Fibroblast of lung (primary cell): ENCODE measurements around the gene MTRF1. TPM values are rescaled to one million over a fixed set of nuclear protein-coding genes. Genes with fewer than 3 reads are reported as not detected.

Experiments used
- DNase-seq, 2 donors: peaks; one replicate each; pipeline versions ENCODE4 v3.0.0 to v3.0.0-alpha.2; 2010; ENCODE audit warnings: low read depth in 2 of 2
- H2AFZ ChIP-seq: 2 replicates; pipeline ENCODE4 v1.5.1; 2012; ENCODE audit warnings: low read length, control low read depth, inconsistent platforms
- H3K27ac ChIP-seq: 2 replicates; pipeline ENCODE4 v1.5.1; 2011; ENCODE audit warnings: low read length, control low read depth; ENCODE audit not compliant: insufficient read depth
- H3K27me3 ChIP-seq: 2 replicates; pipeline ENCODE4 v1.5.1; 2011; ENCODE audit warnings: mild to moderate bottlenecking, low read length; ENCODE audit not compliant: control insufficient read depth, insufficient read depth
- H3K36me3 ChIP-seq: 2 replicates; pipeline ENCODE4 v1.5.1; 2011; ENCODE audit warnings: low read length; ENCODE audit not compliant: control insufficient read depth, insufficient read depth
- H3K4me1 ChIP-seq: 2 replicates; pipeline ENCODE4 v1.5.1; 2011; ENCODE audit warnings: low read length; ENCODE audit not compliant: control insufficient read depth, insufficient read depth; ENCODE audit errors: extremely low read depth
- H3K4me2 ChIP-seq: 2 replicates; pipeline ENCODE4 v1.5.1; 2011; ENCODE audit warnings: low read length, control low read depth; ENCODE audit not compliant: insufficient read depth; ENCODE audit errors: extremely low read depth
- H3K4me3 ChIP-seq, 4 experiments: fragments of 200-600 bp in 1 of 4; sonication (generic) in 1 of 4; replicated peaks in 1 of 4; 2 replicates each; pipeline ENCODE4 v1.5.1; 2011 to 2016; ENCODE audit warnings: low read length in 4 of 4, low read depth in 3 of 4, mild to moderate bottlenecking in 3 of 4, control low read depth in 2 of 4, inconsistent platforms in 1 of 4, mixed read lengths in 1 of 4; ENCODE audit not compliant: insufficient read depth in 1 of 4; ENCODE audit errors: control extremely low read depth in 1 of 4
- H3K79me2 ChIP-seq: 2 replicates; pipeline ENCODE4 v1.5.1; 2012; ENCODE audit warnings: mild to moderate bottlenecking, low read length, inconsistent platforms; ENCODE audit not compliant: control insufficient read depth, insufficient read depth
- H3K9ac ChIP-seq: 2 replicates; pipeline ENCODE4 v1.5.1; 2011; ENCODE audit warnings: mild to moderate bottlenecking, low read length, control low read depth; ENCODE audit not compliant: insufficient read depth
- H3K9me3 ChIP-seq: 2 replicates; pipeline ENCODE4 v1.5.1; 2012; ENCODE audit warnings: low read depth, low read length; ENCODE audit not compliant: control insufficient read depth, insufficient read depth
- H4K20me1 ChIP-seq: 2 replicates; pipeline ENCODE4 v1.5.1; 2011; ENCODE audit warnings: low read length; ENCODE audit not compliant: control insufficient read depth, insufficient read depth; ENCODE audit errors: extremely low read depth
- EZH2 ChIP-seq: IDR thresholded peaks from 2 replicates; pipeline ENCODE4 v1.5.1; 2012; ENCODE audit warnings: low read length, control low read depth, mild to moderate bottlenecking; ENCODE audit errors: missing control alignments
- polyA plus RNA-seq, 2 donors: library from polyadenylated mRNA; depleted of rRNA in 1 of 2; stranded (reverse) in 1 of 2; unstranded in 1 of 2; fragments of >200 nt; gene quantifications; 2 replicates each; pipeline ENCODE4 v1.2.1, GENCODE V29; 2011 to 2012; ENCODE audit warnings: missing spikeins in 1 of 2
- total RNA-seq: library from RNA; depleted of rRNA; stranded (reverse); fragments of >200 nt; gene quantifications from 2 replicates; pipeline ENCODE4 v1.2.1, GENCODE V29; 2014
- TF ChIP-seq, protein P1 (sequence below), 2 donors: IDR thresholded peaks in 1 of 2; conservative IDR thresholded peaks in 1 of 2; 1 replicate in 1 of 2; 2 replicates in 1 of 2; pipeline ENCODE4 v1.5.1; 2011 to 2012; ENCODE audit warnings: low read length in 2 of 2, control low read depth in 1 of 2, inconsistent platforms in 1 of 2, low read depth in 1 of 2, mild to moderate bottlenecking in 1 of 2

Gene MTRF1
- total and polyA plus RNA-seq, 2 donors (not counting 1 experiment from before 2014, with no cell fraction given): 11.6 to 13.4 TPM

DNA sequence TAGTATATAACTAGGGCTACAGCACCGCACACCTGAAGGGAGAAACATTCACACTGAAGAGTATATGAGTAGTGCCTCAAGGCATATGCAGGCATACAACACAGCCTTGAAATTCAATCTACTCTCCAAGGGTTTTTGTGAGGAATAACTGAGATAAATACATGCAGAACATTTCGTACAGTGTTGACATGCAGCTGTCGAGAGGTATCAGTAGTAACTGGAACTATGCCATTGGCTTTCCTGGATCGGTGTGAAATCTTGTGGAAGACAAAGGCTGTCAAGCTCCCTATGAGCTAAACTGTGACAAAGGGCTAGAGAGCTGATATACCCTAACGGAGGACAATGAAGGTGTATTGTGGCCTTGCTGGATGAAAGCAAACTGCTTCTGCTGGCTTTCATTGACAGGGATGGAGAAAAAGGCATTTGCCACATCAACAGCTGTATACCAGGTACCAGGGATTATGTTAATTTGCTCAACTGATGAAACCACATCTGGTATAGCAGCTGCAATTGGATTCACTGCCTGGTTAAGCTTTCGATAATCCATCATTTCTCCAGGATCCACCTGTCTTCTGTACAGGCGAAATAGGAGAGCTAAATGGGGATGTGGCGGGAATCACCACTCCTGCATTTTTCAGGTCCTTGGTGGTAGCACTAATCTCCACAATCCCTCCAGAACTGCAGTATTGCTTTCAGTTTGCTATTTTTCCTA, 16.3 kb downstream of the MTRF1 start:
- DNase-seq: no peak
- no peak overlapping the region for H3K4me2 ChIP-seq
- TF ChIP-seq, protein P1, sequence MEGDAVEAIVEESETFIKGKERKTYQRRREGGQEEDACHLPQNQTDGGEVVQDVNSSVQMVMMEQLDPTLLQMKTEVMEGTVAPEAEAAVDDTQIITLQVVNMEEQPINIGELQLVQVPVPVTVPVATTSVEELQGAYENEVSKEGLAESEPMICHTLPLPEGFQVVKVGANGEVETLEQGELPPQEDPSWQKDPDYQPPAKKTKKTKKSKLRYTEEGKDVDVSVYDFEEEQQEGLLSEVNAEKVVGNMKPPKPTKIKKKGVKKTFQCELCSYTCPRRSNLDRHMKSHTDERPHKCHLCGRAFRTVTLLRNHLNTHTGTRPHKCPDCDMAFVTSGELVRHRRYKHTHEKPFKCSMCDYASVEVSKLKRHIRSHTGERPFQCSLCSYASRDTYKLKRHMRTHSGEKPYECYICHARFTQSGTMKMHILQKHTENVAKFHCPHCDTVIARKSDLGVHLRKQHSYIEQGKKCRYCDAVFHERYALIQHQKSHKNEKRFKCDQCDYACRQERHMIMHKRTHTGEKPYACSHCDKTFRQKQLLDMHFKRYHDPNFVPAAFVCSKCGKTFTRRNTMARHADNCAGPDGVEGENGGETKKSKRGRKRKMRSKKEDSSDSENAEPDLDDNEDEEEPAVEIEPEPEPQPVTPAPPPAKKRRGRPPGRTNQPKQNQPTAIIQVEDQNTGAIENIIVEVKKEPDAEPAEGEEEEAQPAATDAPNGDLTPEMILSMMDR (conservative IDR thresholded peaks at IDR 0.05 in 1 of 2, IDR thresholded peaks at IDR 0.05 in 1 of 2; ENCODE audit: low read depth in 1 of 2, low read length in 2 of 2): no peak
- no peak for TF ChIP-seq EZH2
- no peaks in the 10 kb centered on the region for H3K79me2 ChIP-seq
- no peak overlapping the region for H3K27ac ChIP-seq
- H3K4me3 ChIP-seq: no peak overlapping the region
- no peaks in the 10 kb centered on the region for H3K9me3 ChIP-seq
- H3K4me1 ChIP-seq: no peaks in the 10 kb centered on the region
- no peak overlapping the region for H3K9ac ChIP-seq
- no peaks in the 10 kb centered on the region for H4K20me1 ChIP-seq
- no peak overlapping the region for H2AFZ ChIP-seq
- H3K36me3 ChIP-seq: peaks cover 3% of the 10 kb centered on the region
- no peaks in the 10 kb centered on the region for H3K27me3 ChIP-seq

DNA sequence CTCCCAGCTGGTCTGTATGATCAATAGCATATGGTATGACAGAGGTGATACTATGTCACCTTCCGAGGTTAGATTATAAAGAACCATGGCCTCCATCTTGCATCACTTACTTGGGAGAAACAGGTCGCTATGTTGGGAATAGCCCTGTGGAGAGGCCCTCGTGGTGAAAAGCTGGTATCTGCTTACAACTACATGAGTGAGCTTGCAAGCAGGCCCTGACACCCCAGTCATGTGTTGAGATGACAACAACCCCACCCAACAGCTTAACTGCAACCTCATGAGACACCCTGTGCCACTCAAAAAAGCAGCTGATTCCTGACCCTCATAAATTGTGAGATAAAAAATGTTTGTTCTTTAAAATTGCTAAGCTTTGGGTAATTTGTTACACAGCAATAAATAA, 18.8 kb downstream of the MTRF1 start:
- peak in 1 of 2 donors; percentile 19 for DNase-seq
- H2AFZ ChIP-seq: no peak overlapping the region
- peaks cover 3% of the 10 kb centered on the region for H3K36me3 ChIP-seq

DNA sequence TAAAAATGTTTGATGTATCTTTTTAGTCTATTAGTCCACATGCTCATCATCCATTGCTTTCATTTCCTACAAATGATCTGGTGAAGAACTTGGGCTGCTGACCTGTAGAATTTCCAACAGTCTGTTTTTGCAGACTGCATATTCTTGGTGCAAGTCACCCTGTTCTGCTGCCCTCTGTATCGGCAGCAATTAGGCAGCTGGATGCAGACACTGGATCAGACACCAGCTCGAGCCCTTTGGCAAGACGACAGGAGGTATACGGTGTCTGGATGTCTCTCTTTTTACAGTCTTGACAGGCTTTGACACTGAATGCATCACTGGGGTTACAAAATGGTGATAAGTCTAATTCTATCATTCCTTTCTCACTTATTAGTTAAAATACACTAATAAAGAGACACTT, 21.8 kb downstream of the MTRF1 start:
- no peaks in the 10 kb centered on the region for H3K27me3 ChIP-seq
- no peaks in the 10 kb centered on the region for H3K79me2 ChIP-seq
- no peaks in the 10 kb centered on the region for H3K4me1 ChIP-seq
- H3K9ac ChIP-seq: no peak overlapping the region
- no peak for DNase-seq
- no peaks in the 10 kb centered on the region for H3K36me3 ChIP-seq
- H3K4me2 ChIP-seq: no peak overlapping the region
- no peak overlapping the region for H3K27ac ChIP-seq
- TF ChIP-seq, protein P1 (conservative IDR thresholded peaks at IDR 0.05 in 1 of 2, IDR thresholded peaks at IDR 0.05 in 1 of 2; ENCODE audit: low read depth in 1 of 2, low read length in 2 of 2): no peak
- TF ChIP-seq EZH2: no peak
- no peak overlapping the region for H2AFZ ChIP-seq
- H3K4me3 ChIP-seq: no peak overlapping the region
- H3K9me3 ChIP-seq: no peaks in the 10 kb centered on the region
- H4K20me1 ChIP-seq: no peaks in the 10 kb centered on the region

More for the DNA sequence above, 18.8 kb downstream of the MTRF1 start:
- no peak overlapping the region for H3K27ac ChIP-seq
- H3K9ac ChIP-seq: no peak overlapping the region
- H3K79me2 ChIP-seq: no peaks in the 10 kb centered on the region
- H3K4me2 ChIP-seq: no peak overlapping the region
- H3K9me3 ChIP-seq: no peaks in the 10 kb centered on the region
- no peak for TF ChIP-seq EZH2
- TF ChIP-seq, protein P1 (conservative IDR thresholded peaks at IDR 0.05 in 1 of 2, IDR thresholded peaks at IDR 0.05 in 1 of 2; ENCODE audit: low read depth in 1 of 2, low read length in 2 of 2): no peak
- H3K4me3 ChIP-seq: no peak overlapping the region
- no peaks in the 10 kb centered on the region for H3K27me3 ChIP-seq
- H4K20me1 ChIP-seq: no peaks in the 10 kb centered on the region
- H3K4me1 ChIP-seq: no peaks in the 10 kb centered on the region
